ENCODE data around the gene CD7. TPM values are rescaled to one million over a fixed set of nuclear protein-coding genes. Genes with fewer than 3 reads are reported as not detected.

CD7 gene
- total and polyA plus RNA-seq, 3 experiments from 2014 or later, result 186 to 193 (median 190) TPM

DNA sequence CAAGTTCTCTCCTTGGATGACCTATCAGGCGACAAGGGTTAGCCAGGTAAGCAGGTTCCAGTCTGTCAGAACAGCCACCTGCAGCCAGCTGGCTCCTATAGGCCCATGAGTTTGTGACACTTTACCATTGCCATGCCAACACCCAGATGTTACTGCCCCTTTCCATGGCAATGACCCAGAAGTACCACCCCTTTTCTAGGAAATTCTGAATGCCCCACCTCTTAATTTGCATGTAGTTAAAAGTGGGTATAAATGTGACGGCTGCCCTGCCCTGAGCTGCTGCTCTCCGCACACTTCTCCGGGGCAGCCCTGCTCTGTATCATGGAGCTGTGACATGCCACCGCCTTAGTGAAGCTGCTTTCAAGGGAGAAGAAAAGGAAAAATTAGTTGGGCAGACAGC is 26.2 kb upstream of the CD7 start:
- Histone ChIP-seq H3K36me3 (ENCODE audit: insufficient read depth, low read length) (no peaks in the 10 kb centered on the region), H3K27ac (ENCODE audit: low read depth, low read length) (peak overlapping the region; percentile 1), H3K27me3 (ENCODE audit: insufficient read depth, low read length, poor library complexity, severe bottlenecking) (no peaks in the 10 kb centered on the region), H3K9me3 (ENCODE audit: low read length) (no peaks in the 10 kb centered on the region), H3K4me3 (ENCODE audit: low read length) (no peak overlapping the region), H3K4me1 (ENCODE audit: insufficient read depth, low read length) (peaks cover 4% of the 10 kb centered on the region)
- no peak overlapping the region for H3K27ac Mint-ChIP-seq
- POLR2A ChIA-PET, result no interaction called here
- H3K36me3 Mint-ChIP-seq, result no peaks in the 10 kb centered on the region
- peaks cover 3 to 11% of the 10 kb centered on the region in 2 donors for H3K27me3 Mint-ChIP-seq
- CTCF ChIA-PET, result interaction anchor here (0.7 to 1.8 kb wide), 4 partner anchors 8 to 313 kb away, joined by 3 to 4 read pairs (median 3); no protein-coding TSS in a partner anchor
- peaks cover 5 to 6% (median 6%) of the 10 kb centered on the region in 3 donors for H3K4me1 Mint-ChIP-seq
- no peaks in the 10 kb centered on the region for H3K9me3 Mint-ChIP-seq
- no peak overlapping the region for H3K4me3 Mint-ChIP-seq
- DNase-seq, result no peak

DNA sequence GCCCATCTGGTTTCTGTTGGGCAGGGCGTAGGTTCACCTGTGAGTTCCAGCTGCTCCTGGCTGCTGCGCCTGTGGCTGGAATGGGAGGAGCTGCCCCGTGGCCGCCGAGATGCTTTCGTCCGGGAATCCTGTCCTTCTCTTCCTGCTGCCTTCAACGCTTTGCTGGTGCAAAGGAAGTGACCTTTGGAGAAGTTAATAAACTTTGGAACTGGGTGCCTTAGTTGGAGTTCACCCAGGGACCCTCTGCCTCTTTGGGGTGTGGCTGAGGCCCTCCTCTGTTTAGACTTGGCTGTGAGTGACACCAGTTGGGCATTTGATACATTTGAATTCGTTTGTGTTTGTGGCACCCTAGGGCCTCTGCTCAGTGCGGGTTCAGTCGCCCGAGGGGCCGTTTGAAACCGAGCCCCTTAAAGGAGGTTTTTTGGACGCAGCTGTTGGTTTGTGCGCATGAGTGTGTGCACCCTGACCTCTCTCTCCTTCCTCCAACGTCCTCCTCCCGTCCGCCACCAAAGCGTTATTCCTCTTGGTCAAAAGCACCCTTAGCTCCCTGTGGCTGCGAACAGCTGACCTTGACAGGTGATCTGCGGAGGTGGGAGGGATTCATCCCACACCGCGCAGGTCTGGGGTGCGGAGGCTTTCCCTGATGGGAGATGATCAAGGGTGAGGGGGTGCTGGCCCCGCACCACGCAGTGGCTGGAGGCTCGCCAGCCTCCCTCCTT is 25.1 kb upstream of the CD7 start:
- Histone ChIP-seq H3K36me3 (ENCODE audit: insufficient read depth, low read length) (no peaks in the 10 kb centered on the region), H3K4me1 (ENCODE audit: insufficient read depth, low read length) (peaks cover 4% of the 10 kb centered on the region), H3K27ac (ENCODE audit: low read depth, low read length) (peak overlapping the region; percentile 1), H3K27me3 (ENCODE audit: insufficient read depth, low read length, poor library complexity, severe bottlenecking) (no peaks in the 10 kb centered on the region), H3K9me3 (ENCODE audit: low read length) (no peaks in the 10 kb centered on the region), H3K4me3 (ENCODE audit: low read length) (no peak overlapping the region)
- POLR2A ChIA-PET, result interaction anchor here (0.6 kb wide), 1 partner anchor 236 kb away, joined by 3 read pairs; no protein-coding TSS in a partner anchor
- Mint-ChIP-seq H3K4me3 (no peak overlapping the region), H3K36me3 (no peaks in the 10 kb centered on the region), H3K4me1 (peaks cover 5 to 6% (median 6%) of the 10 kb centered on the region in 3 donors), H3K27ac (no peak overlapping the region), H3K27me3 (peaks cover 3 to 6% of the 10 kb centered on the region in 2 donors), H3K9me3 (no peaks in the 10 kb centered on the region)
- DNase-seq, result no peak
- CTCF ChIA-PET, result interaction anchor here (1.8 kb wide), 1 partner anchor 9 kb away, joined by 4 read pairs; no protein-coding TSS in a partner anchor

DNA sequence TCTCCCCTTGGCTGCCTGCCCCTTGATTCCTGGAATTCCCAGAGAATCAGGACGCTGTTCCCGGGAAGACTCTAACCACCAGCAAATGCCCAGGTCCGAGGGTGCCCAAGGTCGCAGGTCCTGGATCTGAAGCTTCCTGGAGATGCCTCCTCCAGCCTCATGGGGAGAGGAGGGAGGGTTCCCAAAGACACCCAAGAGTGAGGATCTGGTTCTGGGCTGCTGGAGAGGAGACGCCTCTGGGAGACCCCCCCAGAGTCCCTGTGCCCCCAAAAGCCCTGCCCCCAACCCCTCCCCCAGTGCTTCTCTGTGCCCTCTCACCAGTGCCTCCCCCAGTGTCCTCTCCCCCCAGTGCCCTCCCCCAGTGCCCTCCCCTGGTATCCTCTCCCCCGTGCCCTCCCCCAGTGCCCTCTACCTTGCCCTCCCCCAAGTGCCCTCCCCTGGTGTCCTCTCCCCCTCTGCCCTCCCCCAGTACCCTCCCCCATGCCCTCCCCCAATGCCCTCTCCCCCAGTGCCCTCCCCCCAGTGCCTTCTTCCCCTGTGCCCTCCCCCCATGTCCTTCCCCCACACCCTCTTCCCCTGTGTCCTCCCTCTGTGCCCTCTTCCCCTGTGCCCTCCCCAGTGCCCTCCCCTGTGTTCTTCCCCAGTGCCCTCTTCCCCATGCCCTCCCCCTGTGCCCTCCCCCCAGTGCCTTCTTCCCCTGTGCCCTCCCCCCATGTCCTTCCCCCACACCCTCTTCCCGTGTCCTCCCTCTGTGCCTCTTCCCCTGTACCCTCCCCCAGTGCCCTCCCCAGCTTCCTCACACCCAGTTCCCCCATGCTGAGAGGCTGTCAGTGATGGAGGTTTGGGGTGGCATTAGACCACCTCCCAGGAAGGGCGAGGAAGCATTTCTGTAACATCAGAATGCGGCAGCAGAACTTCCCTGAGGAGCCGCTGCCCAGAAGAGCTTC is 22.5 kb upstream of the CD7 start:
- peaks cover 8 to 13% (median 9%) of the 10 kb centered on the region in 3 donors for H3K4me1 Mint-ChIP-seq
- POLR2A ChIA-PET, result no interaction called here
- no peak for DNase-seq
- H3K27ac Mint-ChIP-seq, result no peak overlapping the region
- H3K36me3 Mint-ChIP-seq, result peaks cover 0 to 2% (median 0%) of the 10 kb centered on the region in 3 donors
- Histone ChIP-seq H3K27ac (ENCODE audit: low read depth, low read length) (peak overlapping the region; percentile 63), H3K36me3 (ENCODE audit: insufficient read depth, low read length) (no peaks in the 10 kb centered on the region), H3K4me3 (ENCODE audit: low read length) (no peak overlapping the region), H3K27me3 (ENCODE audit: insufficient read depth, low read length, poor library complexity, severe bottlenecking) (no peaks in the 10 kb centered on the region), H3K9me3 (ENCODE audit: low read length) (no peaks in the 10 kb centered on the region), H3K4me1 (ENCODE audit: insufficient read depth, low read length) (peaks cover 7% of the 10 kb centered on the region)
- CTCF ChIA-PET, result no interaction called here
- H3K4me3 Mint-ChIP-seq, result no peak overlapping the region
- no peaks in the 10 kb centered on the region for H3K9me3 Mint-ChIP-seq
- H3K27me3 Mint-ChIP-seq, result peaks cover 2 to 4% of the 10 kb centered on the region in 2 donors

DNA sequence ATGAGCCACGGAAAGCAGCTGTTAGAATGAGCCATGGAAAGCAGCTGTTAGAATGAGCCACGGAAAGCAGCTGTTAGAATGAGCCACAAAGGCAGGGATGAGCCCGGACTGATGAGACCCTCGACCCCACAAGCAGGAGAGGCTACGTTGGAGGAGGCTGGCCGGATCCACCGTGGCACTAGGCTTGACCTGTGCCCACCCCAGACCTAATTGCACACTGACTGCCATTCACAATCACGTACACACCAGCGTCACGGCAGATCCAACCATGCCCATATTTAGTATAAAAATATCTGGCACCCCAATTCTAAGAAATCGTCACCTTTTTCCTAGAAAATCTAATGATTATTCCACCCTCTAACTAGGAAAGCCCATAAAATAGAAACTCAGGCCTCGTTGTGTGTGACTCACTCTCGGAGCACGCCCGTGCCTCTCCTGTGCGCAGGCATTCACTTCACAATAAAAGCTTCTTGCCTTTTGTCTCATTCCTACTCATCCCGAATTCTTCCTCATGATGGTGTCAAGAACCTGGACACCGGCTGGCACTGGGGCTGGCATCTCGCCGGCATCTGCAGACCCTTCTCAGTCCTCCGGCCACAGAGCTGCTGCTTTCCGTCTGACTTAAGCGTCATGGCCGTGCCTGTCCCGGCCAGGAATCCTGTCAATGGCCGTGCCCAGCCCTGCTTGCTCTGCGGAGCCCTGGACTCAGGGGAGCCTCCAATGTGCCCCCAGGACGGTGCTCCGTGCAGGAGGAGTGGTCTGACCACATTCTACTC is 21.6 kb upstream of the CD7 start:
- H3K9me3 ChIP-seq (ENCODE audit: low read length), result no peaks in the 10 kb centered on the region

DNA sequence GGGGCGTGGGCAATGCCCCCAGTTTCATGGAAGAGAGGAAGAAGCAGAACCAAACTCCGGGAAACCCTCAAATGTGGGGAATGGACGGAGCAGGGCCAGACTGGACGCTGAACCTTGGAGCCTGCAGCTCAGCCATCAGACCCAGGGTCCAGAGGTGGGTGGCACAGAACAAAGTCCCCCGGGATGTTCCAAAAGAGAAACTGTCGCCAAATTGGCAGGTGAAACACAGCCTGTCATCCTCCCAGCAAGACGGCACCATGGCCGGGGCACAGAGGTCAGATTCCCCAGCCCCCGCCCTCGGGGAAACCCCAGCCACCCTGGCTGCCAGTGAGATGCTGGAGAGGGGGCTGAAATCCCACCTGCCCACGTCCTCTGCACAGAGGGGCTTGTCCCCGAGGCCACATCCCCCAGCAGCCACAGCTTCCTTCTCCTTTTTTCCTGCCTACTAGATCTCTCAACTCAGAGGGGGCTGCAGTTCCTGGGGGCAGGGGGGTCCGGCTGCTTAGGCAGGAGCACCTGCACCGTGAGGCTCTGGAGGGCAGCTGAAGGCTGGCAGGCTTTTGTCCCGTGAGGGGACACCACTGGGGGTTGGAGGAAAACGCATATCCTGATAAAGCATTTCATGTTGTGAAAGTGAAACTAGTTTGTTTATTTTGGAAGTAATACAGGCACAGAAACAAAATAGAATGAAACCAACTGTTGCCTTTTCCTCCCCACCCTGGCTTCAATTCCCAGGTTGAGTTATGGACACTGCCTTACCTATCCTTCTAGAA is 17.4 kb upstream of the CD7 start:
- H3K27me3 ChIP-seq (ENCODE audit: insufficient read depth, low read length, poor library complexity, severe bottlenecking), result no peaks in the 10 kb centered on the region
- peaks cover 25% of the 10 kb centered on the region for H3K4me1 ChIP-seq (ENCODE audit: insufficient read depth, low read length)
- H3K4me3 ChIP-seq (ENCODE audit: low read length), result peak overlapping the region; percentile 63
- peak overlapping the region; percentile 78 for H3K27ac ChIP-seq (ENCODE audit: low read depth, low read length)
- H3K36me3 ChIP-seq (ENCODE audit: insufficient read depth, low read length), result no peaks in the 10 kb centered on the region
- Mint-ChIP-seq H3K4me1 (peaks cover 16 to 27% (median 24%) of the 10 kb centered on the region in 3 donors), H3K27me3 (peaks cover 8 to 10% of the 10 kb centered on the region in 2 donors), H3K27ac (peak overlapping the region; percentile 29 to 99 (median 94)), H3K36me3 (peaks cover 0 to 2% (median 0%) of the 10 kb centered on the region in 3 donors), H3K9me3 (no peaks in the 10 kb centered on the region), H3K4me3 (peak overlapping the region; percentile 88 to 99 (median 95))
- no peak for DNase-seq
- CTCF ChIA-PET, result interaction anchor here (1.1 to 2.1 kb wide), 3 partner anchors 17 to 99 kb away, joined by 3 to 9 read pairs (median 4); partner anchors contain the start of gene CD7
- POLR2A ChIA-PET, result interaction anchor here (0.5 to 0.6 kb wide), 3 partner anchors 80 to 866 kb away, joined by 3 to 6 read pairs (median 3); no protein-coding TSS in a partner anchor
- H3K9me3 ChIP-seq (ENCODE audit: low read length), result no peaks in the 10 kb centered on the region

More for the DNA sequence above, 21.6 kb upstream of the CD7 start:
- peaks cover 16% of the 10 kb centered on the region for H3K4me1 ChIP-seq (ENCODE audit: insufficient read depth, low read length)
- H3K27me3 Mint-ChIP-seq, result peaks cover 3 to 4% of the 10 kb centered on the region in 2 donors
- H3K27me3 ChIP-seq (ENCODE audit: insufficient read depth, low read length, poor library complexity, severe bottlenecking), result no peaks in the 10 kb centered on the region
- POLR2A ChIA-PET, result no interaction called here
- H3K4me3 Mint-ChIP-seq, result no peak overlapping the region
- no peaks in the 10 kb centered on the region for H3K36me3 ChIP-seq (ENCODE audit: insufficient read depth, low read length)
- H3K27ac Mint-ChIP-seq, result peak overlapping the region in 1 of 8 donors; percentile 49
- DNase-seq, result no peak
- no peak overlapping the region for H3K4me3 ChIP-seq (ENCODE audit: low read length)
- H3K27ac ChIP-seq (ENCODE audit: low read depth, low read length), result peak overlapping the region; percentile 63
- CTCF ChIA-PET, result interaction anchor here (1.2 kb wide), 1 partner anchor 41 kb away, joined by 3 read pairs; no protein-coding TSS in a partner anchor
- H3K4me1 Mint-ChIP-seq, result peaks cover 10 to 19% (median 16%) of the 10 kb centered on the region in 3 donors
- H3K9me3 Mint-ChIP-seq, result no peaks in the 10 kb centered on the region
- peaks cover 0 to 2% (median 0%) of the 10 kb centered on the region in 3 donors for H3K36me3 Mint-ChIP-seq

DNA sequence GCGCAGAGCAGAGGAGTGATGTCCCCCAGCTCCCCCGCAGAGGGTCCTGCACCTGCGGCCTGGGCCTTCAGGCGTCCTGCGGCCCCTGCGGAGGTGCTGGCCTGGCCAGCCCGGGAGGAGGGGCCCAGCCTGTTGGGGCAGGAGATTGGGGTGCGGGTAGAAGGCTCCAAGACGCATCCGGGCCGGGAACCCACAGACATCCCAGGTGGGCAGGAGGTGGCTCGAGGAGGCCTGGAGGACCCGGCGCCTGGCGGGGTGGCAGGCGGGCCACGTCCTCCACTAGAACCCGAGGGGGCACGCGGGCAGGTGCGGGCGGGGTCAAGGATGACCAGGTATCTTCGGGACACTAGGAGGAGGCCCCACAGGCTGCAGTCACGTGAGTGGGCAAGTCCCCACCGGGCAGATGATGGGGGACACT is 16.8 kb upstream of the CD7 start:
- Histone ChIP-seq H3K4me1 (ENCODE audit: insufficient read depth, low read length) (peaks cover 25% of the 10 kb centered on the region), H3K27ac (ENCODE audit: low read depth, low read length) (peak overlapping the region; percentile 78), H3K4me3 (ENCODE audit: low read length) (peak overlapping the region; percentile 63), H3K9me3 (ENCODE audit: low read length) (no peaks in the 10 kb centered on the region), H3K36me3 (ENCODE audit: insufficient read depth, low read length) (no peaks in the 10 kb centered on the region), H3K27me3 (ENCODE audit: insufficient read depth, low read length, poor library complexity, severe bottlenecking) (no peaks in the 10 kb centered on the region)
- peak overlapping the region; percentile 88 to 99 (median 95) for H3K4me3 Mint-ChIP-seq
- H3K27me3 Mint-ChIP-seq, result peaks cover 8 to 10% of the 10 kb centered on the region in 2 donors
- H3K27ac Mint-ChIP-seq, result peak overlapping the region in 6 of 8 donors; percentile 47 to 99 (median 96)
- ChIA-PET CTCF (interaction anchor here (0.6 to 2.1 kb wide), 6 partner anchors 17 to 99 kb away, joined by 3 to 9 read pairs (median 4); partner anchors contain the start of gene CD7), POLR2A (interaction anchor here (0.5 to 1.4 kb wide), 7 partner anchors 17 to 867 kb away, joined by 3 to 6 read pairs (median 3); no protein-coding TSS in a partner anchor)
- H3K36me3 Mint-ChIP-seq, result peaks cover 0 to 2% (median 0%) of the 10 kb centered on the region in 3 donors
- peaks cover 16 to 27% (median 24%) of the 10 kb centered on the region in 3 donors for H3K4me1 Mint-ChIP-seq
- no peaks in the 10 kb centered on the region for H3K9me3 Mint-ChIP-seq
- DNase-seq, result no peak
